ENCODE data around the gene BTC.
A peak's percentile ranks its signal among the peaks of the same experiment; 100 is the strongest.

DNA sequence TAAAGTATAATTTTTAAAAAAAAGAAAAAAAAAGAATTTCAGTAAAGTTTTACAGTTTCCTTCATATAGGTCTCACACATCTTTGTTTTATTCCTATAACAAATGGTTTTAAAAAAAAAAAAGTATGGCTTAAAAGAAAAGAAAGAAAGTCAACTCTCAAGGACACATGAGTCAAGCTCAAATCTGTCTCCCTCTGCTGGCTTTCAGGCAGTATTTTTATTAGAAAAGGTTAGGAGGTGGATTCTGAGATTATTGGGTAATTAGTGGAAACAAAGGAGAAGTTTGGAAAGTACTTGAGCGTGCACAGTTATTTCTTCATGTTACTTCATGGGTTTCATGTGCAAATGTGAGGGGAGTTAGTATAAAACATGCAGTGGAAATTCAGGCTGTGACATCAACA lies 36.6 kb upstream of the BTC start:
- TF ChIP-seq, protein P1, sequence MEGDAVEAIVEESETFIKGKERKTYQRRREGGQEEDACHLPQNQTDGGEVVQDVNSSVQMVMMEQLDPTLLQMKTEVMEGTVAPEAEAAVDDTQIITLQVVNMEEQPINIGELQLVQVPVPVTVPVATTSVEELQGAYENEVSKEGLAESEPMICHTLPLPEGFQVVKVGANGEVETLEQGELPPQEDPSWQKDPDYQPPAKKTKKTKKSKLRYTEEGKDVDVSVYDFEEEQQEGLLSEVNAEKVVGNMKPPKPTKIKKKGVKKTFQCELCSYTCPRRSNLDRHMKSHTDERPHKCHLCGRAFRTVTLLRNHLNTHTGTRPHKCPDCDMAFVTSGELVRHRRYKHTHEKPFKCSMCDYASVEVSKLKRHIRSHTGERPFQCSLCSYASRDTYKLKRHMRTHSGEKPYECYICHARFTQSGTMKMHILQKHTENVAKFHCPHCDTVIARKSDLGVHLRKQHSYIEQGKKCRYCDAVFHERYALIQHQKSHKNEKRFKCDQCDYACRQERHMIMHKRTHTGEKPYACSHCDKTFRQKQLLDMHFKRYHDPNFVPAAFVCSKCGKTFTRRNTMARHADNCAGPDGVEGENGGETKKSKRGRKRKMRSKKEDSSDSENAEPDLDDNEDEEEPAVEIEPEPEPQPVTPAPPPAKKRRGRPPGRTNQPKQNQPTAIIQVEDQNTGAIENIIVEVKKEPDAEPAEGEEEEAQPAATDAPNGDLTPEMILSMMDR (IDR thresholded peaks at IDR 0.05): peak in 1 of 6 experiments; percentile 7
- no peak for TF ChIP-seq POLR2A (IDR thresholded peaks at IDR 0.05)
